ENCODE data around the gene EPAS1.

GRCh38 chr2:46248171-46248570, 49.0 kb upstream of the EPAS1 start:
- no peak for TF ChIP-seq RFX5 (IDR thresholded peaks at IDR 0.05)
- no peak for TF ChIP-seq BHLHE40 (IDR thresholded peaks at IDR 0.05; ENCODE audit: low read depth, low read length)
- TF ChIP-seq CTCF (IDR thresholded peaks at IDR 0.05), result no peak
- no peak for TF ChIP-seq POLR2A (IDR thresholded peaks at IDR 0.05; ENCODE audit: low read length)
- TF ChIP-seq REST (IDR thresholded peaks at IDR 0.05), result no peak
